Neuronal stem cell (in vitro differentiated cells): ENCODE results near the gene HYAL1.
"Not testable (repeated sequence)": the region's sequence is repeated elsewhere in the genome, so short reads cannot be mapped to it uniquely, and the experiment has no call there.

Experiments
- DNase-seq: peaks from one replicate; pipeline ENCODE4 v3.0.0-alpha.2; 2013; ENCODE audit warnings: low spot score
- H2AFZ ChIP-seq: one replicate; pipeline ENCODE4 v1.6.1; 2013; ENCODE audit warnings: mild to moderate bottlenecking, low read length, inconsistent platforms
- H2AK5ac ChIP-seq: 2 replicates; pipeline ENCODE4 v1.6.1; 2013; ENCODE audit warnings: low read depth, mild to moderate bottlenecking, inconsistent platforms, low read length, moderate library complexity, mixed read lengths
- H2BK120ac ChIP-seq: 2 replicates; pipeline ENCODE4 v1.6.1; 2013; ENCODE audit warnings: low read depth, mild to moderate bottlenecking, inconsistent platforms, low read length, moderate library complexity, mixed read lengths
- H2BK12ac ChIP-seq: one replicate; pipeline ENCODE4 v1.6.1; 2013; ENCODE audit warnings: low read length, inconsistent platforms
- H2BK15ac ChIP-seq: 2 replicates; pipeline ENCODE4 v1.6.1; 2013; ENCODE audit warnings: mild to moderate bottlenecking, low read length, inconsistent platforms, mixed read lengths
- H2BK5ac ChIP-seq: one replicate; pipeline ENCODE4 v1.6.1; 2013; ENCODE audit warnings: inconsistent platforms, mild to moderate bottlenecking, low read length, moderate library complexity
- H3K14ac ChIP-seq: one replicate; pipeline ENCODE4 v1.6.1; 2013; ENCODE audit warnings: low read length, inconsistent platforms
- H3K18ac ChIP-seq: 2 replicates; pipeline ENCODE4 v1.6.1; 2013; ENCODE audit warnings: low read length, inconsistent platforms
- H3K23ac ChIP-seq: 2 replicates; pipeline ENCODE4 v1.6.1; 2013; ENCODE audit warnings: low read depth, mild to moderate bottlenecking, mixed read lengths, low read length, inconsistent platforms; ENCODE audit not compliant: poor library complexity
- H3K27ac ChIP-seq: replicated peaks from 3 replicates; pipeline ENCODE4 v1.5.1; 2013; ENCODE audit warnings: low read length, inconsistent platforms
- H3K27me3 ChIP-seq, 3 experiments: 2 replicates each; pipeline ENCODE4 v1.6.1; 2013; ENCODE audit warnings: low read length in 3 of 3, mild to moderate bottlenecking in 2 of 3, inconsistent platforms in 1 of 3, low read depth in 1 of 3, mixed read lengths in 1 of 3, moderate library complexity in 1 of 3; ENCODE audit not compliant: control insufficient read depth in 3 of 3, insufficient read depth in 3 of 3
- H3K36me3 ChIP-seq, 2 donors: replicated peaks in 1 of 2; 2 replicates each; pipeline ENCODE4 v1.6.1; 2013; ENCODE audit warnings: low read length in 2 of 2; ENCODE audit not compliant: control insufficient read depth in 2 of 2, insufficient read depth in 2 of 2
- H3K4ac ChIP-seq: 2 replicates; pipeline ENCODE4 v1.6.1; 2013; ENCODE audit warnings: inconsistent platforms, mild to moderate bottlenecking, low read length, moderate library complexity
- H3K4me1 ChIP-seq, 2 donors: 1 replicate in 1 of 2; 2 replicates in 1 of 2; pipeline ENCODE4 v1.6.1; 2013; ENCODE audit warnings: low read length in 2 of 2, low read depth in 1 of 2; ENCODE audit not compliant: control insufficient read depth in 2 of 2, insufficient read depth in 1 of 2
- H3K4me2 ChIP-seq: one replicate; pipeline ENCODE4 v1.6.1; 2013; ENCODE audit warnings: mild to moderate bottlenecking, low read length, inconsistent platforms; ENCODE audit not compliant: insufficient read depth, poor library complexity, severe bottlenecking
- H3K4me3 ChIP-seq, 2 donors: 2 replicates each; pipeline ENCODE4 v1.5.1; 2013; ENCODE audit warnings: low read length in 2 of 2, mild to moderate bottlenecking in 2 of 2, inconsistent platforms in 1 of 2, moderate library complexity in 1 of 2
- H3K79me1 ChIP-seq: one replicate; pipeline ENCODE4 v1.6.1; 2013; ENCODE audit warnings: low read depth, mild to moderate bottlenecking, inconsistent platforms, low read length, moderate library complexity
- H3K9ac ChIP-seq: one replicate; pipeline ENCODE4 v1.6.1; 2013; ENCODE audit warnings: mild to moderate bottlenecking, low read depth, low read length, inconsistent platforms; ENCODE audit not compliant: poor library complexity
- H3K9me3 ChIP-seq, 2 donors: replicated peaks in 1 of 2; 2 replicates each; pipeline versions ENCODE3 to v1.6.1; 2013; ENCODE audit warnings: low read length in 2 of 2, mild to moderate bottlenecking in 2 of 2, inconsistent platforms in 1 of 2, low read depth in 1 of 2, mixed read lengths in 1 of 2, moderate library complexity in 1 of 2; ENCODE audit not compliant: control insufficient read depth in 2 of 2, insufficient read depth in 1 of 2
- H4K8ac ChIP-seq: one replicate; pipeline ENCODE4 v1.6.1; 2013; ENCODE audit warnings: low read depth, mild to moderate bottlenecking, inconsistent platforms, low read length, moderate library complexity
- H4K91ac ChIP-seq: one replicate; pipeline ENCODE4 v1.6.1; 2013; ENCODE audit warnings: low read length, low read depth, mild to moderate bottlenecking, inconsistent platforms; ENCODE audit not compliant: poor library complexity
- WGBS, 2 donors: extraction: QIAGEN DNeasy Blood & Tissue Kit; methylation state at CpG; one replicate each; pipeline ENCODE4 v1.1.7; 2013; ENCODE audit warnings: missing lambda C conversion rate in 2 of 2, mixed read lengths in 1 of 2; ENCODE audit not compliant: insufficient read length in 2 of 2, insufficient replicate concordance in 1 of 2; ENCODE audit errors: extremely low coverage in 2 of 2; 5-methylcytosine and 5-hydroxymethylcytosine counted together

Gene HYAL1

GRCh38 chr3:50316657-50317242, 13.4 kb upstream of the HYAL1 start:
- Histone ChIP-seq H3K4me2 (no peak overlapping the region), H3K27me3 (no peaks in the 10 kb centered on the region), H4K91ac (no peak overlapping the region), H3K14ac (no peak overlapping the region), H3K27ac (no peak overlapping the region), H3K36me3 (peaks cover 47 to 58% of the 10 kb centered on the region in 2 donors), H2BK5ac (peak overlapping the region; percentile 60), H3K18ac (no peak overlapping the region), H3K9ac (peak overlapping the region; percentile 12), H2AK5ac (no peak overlapping the region), H2BK12ac (no peak overlapping the region), H3K23ac (peak overlapping the region; percentile 51), H3K4ac (peak overlapping the region; percentile 46), H3K79me1 (peaks cover 34% of the 10 kb centered on the region), H3K4me3 (no peak overlapping the region), H3K9me3 (peaks cover 0 to 4% of the 10 kb centered on the region in 2 donors), H2AFZ (no peak overlapping the region), H4K8ac (no peak overlapping the region), H2BK15ac (no peak overlapping the region), H3K4me1 (peaks cover 12 to 22% of the 10 kb centered on the region in 2 donors), H2BK120ac (no peak overlapping the region)
- no peak for DNase-seq
- WGBS, 2 donors = no CpG with 5 or more reads among the region's 9 CpGs

GRCh38 chr3:50314816-50315215, 11.4 kb upstream of the HYAL1 start:
- peaks cover 4 to 15% of the 10 kb centered on the region in 2 donors for H3K4me1 ChIP-seq
- peak overlapping the region; percentile 21 for H3K14ac ChIP-seq
- H3K9ac ChIP-seq = no peak overlapping the region
- H3K23ac ChIP-seq = no peak overlapping the region
- H3K9me3 ChIP-seq = peaks cover 3 to 4% of the 10 kb centered on the region in 2 donors
- H3K27me3 ChIP-seq = no peaks in the 10 kb centered on the region
- H2BK15ac ChIP-seq = no peak overlapping the region
- H3K27ac ChIP-seq = no peak overlapping the region
- peaks cover 27% of the 10 kb centered on the region for H3K79me1 ChIP-seq
- no peak overlapping the region for H2BK120ac ChIP-seq
- H3K4me2 ChIP-seq = no peak overlapping the region
- H3K36me3 ChIP-seq = peaks cover 44 to 56% of the 10 kb centered on the region in 2 donors
- DNase-seq = no peak
- H2AFZ ChIP-seq = no peak overlapping the region
- peak overlapping the region; percentile 10 for H2BK12ac ChIP-seq
- peak overlapping the region; percentile 5 for H2BK5ac ChIP-seq
- H3K18ac ChIP-seq = no peak overlapping the region
- no peak overlapping the region for H2AK5ac ChIP-seq
- no peak overlapping the region for H4K91ac ChIP-seq
- H4K8ac ChIP-seq = no peak overlapping the region
- H3K4ac ChIP-seq = no peak overlapping the region
- no peak overlapping the region for H3K4me3 ChIP-seq
- WGBS, 2 donors = no CpG with 5 or more reads among the region's 4 CpGs

GRCh38 chr3:50314342-50314741, 11.0 kb upstream of the HYAL1 start:
- Histone ChIP-seq H4K91ac (no peak overlapping the region), H3K9ac (no peak overlapping the region), H3K18ac (no peak overlapping the region), H3K79me1 (peaks cover 27% of the 10 kb centered on the region), H2BK120ac (no peak overlapping the region), H3K4me1 (peaks cover 0 to 14% of the 10 kb centered on the region in 2 donors), H2AFZ (no peak overlapping the region), H3K4me3 (no peak overlapping the region), H3K9me3 (peaks cover 4 to 8% of the 10 kb centered on the region in 2 donors), H3K36me3 (peaks cover 44 to 56% of the 10 kb centered on the region in 2 donors), H2AK5ac (no peak overlapping the region), H3K14ac (peak overlapping the region; percentile 21), H2BK5ac (peak overlapping the region; percentile 5), H4K8ac (no peak overlapping the region), H3K27ac (no peak overlapping the region), H3K4ac (no peak overlapping the region), H3K4me2 (no peak overlapping the region), H3K23ac (no peak overlapping the region), H3K27me3 (no peaks in the 10 kb centered on the region), H2BK15ac (no peak overlapping the region), H2BK12ac (no peak overlapping the region)
- DNase-seq = no peak
- no CpG with 5 or more reads among the region's 3 CpGs for WGBS, 2 donors

DNA sequence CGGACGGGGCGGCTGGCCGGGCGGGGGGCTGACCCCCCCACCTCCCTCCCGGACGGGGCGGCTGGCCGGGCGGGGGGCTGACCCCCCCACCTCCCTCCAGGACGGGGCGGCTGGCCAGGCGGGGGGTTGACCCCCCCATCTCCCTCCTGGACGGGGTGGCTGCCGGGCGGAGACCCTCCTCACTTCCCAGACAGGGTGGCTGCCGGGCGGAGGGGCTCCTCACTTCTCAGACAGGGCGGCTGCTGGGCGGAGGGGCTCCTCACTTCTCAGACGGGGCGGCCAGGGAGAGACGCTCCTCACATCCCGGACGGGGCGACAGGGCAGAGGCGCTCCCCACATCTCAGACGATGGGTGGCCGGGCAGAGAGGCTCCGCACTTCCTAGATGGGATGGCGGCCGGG, 8.7 kb upstream of the HYAL1 start:
- not testable (repeated sequence) for H3K23ac ChIP-seq, H2BK5ac ChIP-seq, H2BK120ac ChIP-seq, H3K4me1 ChIP-seq, H4K91ac ChIP-seq, H2BK12ac ChIP-seq, H2AFZ ChIP-seq, H3K18ac ChIP-seq, H3K4ac ChIP-seq, H2AK5ac ChIP-seq, H3K27me3 ChIP-seq, H3K4me2 ChIP-seq, DNase-seq, H3K27ac ChIP-seq, H3K4me3 ChIP-seq, H2BK15ac ChIP-seq, H3K14ac ChIP-seq, H4K8ac ChIP-seq, H3K9ac ChIP-seq
- peaks cover 23 to 33% of the 10 kb centered on the region in 2 donors for H3K36me3 ChIP-seq
- no CpG with 5 or more reads among the region's 32 CpGs for WGBS, 2 donors
- peaks cover 2 to 13% of the 10 kb centered on the region in 2 donors for H3K9me3 ChIP-seq
- H3K79me1 ChIP-seq = peaks cover 12% of the 10 kb centered on the region
